GM19099 (cell line): ENCODE measurements around the gene SLC26A9.

ENCODE experiments used
- POLR2A ChIP-seq: IDR thresholded peaks from 3 replicates; pipeline ENCODE4 v1.6.1; 2011; ENCODE audit warnings: low read depth; ENCODE audit not compliant: insufficient read length; ENCODE audit errors: extremely low read depth

SLC26A9 gene, protein sequence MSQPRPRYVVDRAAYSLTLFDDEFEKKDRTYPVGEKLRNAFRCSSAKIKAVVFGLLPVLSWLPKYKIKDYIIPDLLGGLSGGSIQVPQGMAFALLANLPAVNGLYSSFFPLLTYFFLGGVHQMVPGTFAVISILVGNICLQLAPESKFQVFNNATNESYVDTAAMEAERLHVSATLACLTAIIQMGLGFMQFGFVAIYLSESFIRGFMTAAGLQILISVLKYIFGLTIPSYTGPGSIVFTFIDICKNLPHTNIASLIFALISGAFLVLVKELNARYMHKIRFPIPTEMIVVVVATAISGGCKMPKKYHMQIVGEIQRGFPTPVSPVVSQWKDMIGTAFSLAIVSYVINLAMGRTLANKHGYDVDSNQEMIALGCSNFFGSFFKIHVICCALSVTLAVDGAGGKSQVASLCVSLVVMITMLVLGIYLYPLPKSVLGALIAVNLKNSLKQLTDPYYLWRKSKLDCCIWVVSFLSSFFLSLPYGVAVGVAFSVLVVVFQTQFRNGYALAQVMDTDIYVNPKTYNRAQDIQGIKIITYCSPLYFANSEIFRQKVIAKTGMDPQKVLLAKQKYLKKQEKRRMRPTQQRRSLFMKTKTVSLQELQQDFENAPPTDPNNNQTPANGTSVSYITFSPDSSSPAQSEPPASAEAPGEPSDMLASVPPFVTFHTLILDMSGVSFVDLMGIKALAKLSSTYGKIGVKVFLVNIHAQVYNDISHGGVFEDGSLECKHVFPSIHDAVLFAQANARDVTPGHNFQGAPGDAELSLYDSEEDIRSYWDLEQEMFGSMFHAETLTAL

DNA sequence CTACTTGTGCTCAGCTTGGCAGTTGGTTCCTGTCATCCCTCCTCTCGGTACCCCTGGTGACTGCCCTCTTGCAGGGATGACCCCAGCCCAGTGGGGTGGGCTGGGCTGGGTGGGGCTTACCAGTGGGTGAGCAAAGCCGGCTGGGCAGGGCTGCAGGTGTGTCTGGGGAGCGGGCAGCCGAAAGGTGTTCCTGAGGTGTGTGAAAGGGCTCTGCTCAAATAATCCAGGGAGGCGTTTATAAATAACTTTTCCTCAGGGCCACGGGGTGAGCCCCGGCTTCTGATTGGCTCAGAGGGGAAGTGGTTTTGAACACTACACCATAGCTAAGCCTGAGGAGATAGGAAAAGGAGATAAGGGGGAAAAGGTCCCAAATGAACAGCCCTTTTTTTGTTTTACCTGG lies at the start of gene SLC26A9:
TSS of gene SLC26A9 (minus strand) at position 212 of the 400 bp plus-strand sequence. CDS start 7,636 bp downstream, outside the sequence.
- TF ChIP-seq POLR2A = no peak

DNA sequence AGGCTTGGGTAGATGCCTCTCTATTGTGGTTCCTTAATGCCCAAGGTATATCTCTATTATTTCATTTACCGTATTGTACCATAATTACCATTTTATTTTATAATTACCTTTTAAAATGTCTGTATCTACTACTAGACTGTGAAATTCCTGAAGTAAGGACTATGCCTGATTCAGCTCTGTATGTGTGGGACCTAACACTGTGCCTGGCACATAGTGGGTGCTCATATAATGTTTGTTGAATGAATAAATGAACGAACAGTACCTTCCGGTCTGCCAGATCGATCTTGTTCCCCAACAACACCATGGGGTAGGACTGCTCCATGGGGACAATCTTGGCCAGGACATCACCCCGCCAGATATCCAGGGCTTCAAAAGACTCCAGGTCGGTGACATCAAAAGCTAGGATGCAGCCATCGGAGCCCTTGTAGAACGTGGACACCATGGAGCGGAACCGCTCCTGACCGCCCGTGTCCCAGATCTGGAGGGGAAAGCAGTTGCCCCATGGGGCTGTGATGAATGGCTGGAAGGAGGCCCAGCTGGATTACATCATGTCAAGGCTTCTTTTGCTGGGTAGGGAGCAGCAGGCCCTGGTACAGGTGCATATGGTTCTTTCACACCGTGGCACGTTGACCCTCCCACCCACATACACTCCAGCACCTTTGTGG lies 49.1 kb upstream of the SLC26A9 start:
- TF ChIP-seq POLR2A = no peak

DNA sequence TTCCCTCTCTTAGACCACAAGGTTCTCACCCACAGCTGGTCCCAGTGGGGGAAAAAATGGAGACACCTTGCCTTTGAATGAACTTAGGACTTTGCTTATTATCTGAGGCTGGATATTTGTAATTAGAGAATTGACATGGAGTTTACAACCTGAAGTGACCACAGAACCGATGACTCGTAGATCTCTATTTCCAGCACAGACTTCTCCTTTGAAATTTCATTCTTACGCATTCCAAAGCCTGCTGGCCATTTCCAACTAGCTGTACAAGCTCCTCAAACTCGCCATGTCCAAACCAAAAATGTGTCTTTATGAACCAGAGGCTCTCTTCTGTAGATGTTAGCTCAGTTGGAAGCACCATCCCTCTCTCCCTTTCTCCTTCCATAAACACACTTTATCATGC lies 48.0 kb upstream of the SLC26A9 start:
- TF ChIP-seq POLR2A = no peak

DNA sequence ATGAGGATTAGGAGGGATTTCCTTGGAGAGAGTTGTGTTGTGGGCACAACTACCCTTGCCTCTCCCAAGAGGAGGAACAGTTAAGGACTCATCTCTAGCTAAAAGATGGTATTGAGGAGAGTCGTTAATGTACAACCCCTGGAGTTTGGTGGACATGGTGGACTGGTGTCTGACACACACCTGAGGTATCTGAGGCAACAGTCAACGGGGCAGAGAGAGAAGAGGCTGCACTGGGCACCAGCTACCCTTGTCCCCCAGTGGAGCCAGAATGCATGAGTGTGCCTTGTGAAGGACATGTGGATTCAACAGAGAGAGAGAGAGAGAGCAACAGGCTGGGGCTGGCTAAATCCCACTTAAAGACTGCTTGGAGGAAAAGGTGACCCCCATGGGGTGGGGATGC lies 47.0 kb upstream of the SLC26A9 start:
- TF ChIP-seq POLR2A = no peak

DNA sequence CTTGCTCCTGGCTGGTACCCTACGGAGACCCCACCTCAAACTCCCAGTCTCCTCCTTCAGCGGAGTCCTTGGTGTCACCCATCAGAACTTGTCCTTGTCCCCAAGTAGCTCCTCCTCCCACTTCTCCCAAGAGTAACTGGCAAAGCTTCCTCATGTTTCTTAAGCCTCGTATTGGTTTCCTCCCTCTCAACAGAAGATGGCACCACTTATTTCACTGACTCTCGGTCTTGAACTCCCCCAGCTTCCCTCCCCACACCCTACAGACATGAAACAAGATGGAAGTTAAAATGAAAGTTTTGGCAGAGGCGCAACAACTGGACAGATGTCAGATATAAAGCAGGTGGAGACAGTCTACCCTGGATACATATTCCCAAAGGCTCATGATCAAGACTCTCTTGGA lies 46.5 kb upstream of the SLC26A9 start:
- no peak for TF ChIP-seq POLR2A

DNA sequence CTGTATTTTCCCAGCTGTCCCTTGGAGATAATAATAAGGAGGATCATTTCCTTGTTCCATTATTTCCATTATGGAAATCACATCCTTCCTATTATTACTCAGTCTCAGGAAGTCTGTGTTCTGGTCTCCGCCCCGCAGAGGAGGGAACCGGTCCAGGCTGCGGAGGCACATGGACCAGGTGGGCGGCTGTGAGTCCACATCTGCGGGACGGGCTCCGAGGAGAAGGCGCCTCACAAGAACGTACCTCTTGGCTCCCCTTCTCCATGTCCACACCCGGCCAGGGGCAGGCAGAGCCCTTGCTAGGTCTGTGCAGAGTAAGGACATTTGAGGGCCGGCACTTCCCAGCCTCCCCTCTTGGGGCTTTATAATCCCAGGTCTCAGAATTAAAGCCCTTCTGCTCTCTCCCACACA lies 45.3 kb upstream of the SLC26A9 start:
- no peak for TF ChIP-seq POLR2A

DNA sequence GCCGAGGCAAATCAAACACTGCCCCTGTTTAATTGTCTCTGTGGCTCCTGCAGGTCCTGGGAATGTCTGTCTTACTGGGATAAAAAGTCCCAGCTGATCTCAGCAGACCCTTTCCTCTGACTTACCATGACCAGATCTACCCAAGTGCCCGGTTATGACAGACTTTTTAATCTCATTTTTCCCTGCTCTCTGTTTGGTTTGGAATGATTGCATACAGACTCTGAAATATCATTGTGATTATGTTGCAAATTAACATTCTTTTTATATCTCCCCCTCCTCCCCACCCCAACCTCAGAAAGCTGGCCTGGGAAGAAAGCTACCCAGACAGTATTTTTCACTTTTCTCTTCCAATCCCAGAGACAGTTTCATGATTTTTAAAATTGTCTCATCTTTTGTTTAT lies 43.6 kb upstream of the SLC26A9 start:
- TF ChIP-seq POLR2A = no peak

DNA sequence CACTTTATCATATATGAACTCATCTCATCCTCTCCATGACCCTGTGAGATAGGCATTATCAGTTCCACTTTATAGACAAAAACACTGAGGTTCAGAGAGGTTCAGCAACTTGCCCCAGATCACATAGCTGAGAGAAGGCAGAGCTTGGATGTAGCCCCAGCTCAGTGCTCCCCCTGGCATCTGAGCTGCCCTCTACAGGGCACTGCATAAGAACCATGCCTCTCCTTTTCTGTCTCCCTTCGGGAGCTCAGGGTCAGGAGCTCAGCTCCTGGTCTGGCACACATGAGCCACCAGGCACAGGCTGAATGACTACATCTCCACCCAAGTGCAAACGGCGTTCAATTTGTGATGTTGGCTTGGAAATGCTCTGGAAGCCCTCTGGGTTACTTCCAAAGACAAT lies 43.0 kb upstream of the SLC26A9 start:
- no peak for TF ChIP-seq POLR2A

DNA sequence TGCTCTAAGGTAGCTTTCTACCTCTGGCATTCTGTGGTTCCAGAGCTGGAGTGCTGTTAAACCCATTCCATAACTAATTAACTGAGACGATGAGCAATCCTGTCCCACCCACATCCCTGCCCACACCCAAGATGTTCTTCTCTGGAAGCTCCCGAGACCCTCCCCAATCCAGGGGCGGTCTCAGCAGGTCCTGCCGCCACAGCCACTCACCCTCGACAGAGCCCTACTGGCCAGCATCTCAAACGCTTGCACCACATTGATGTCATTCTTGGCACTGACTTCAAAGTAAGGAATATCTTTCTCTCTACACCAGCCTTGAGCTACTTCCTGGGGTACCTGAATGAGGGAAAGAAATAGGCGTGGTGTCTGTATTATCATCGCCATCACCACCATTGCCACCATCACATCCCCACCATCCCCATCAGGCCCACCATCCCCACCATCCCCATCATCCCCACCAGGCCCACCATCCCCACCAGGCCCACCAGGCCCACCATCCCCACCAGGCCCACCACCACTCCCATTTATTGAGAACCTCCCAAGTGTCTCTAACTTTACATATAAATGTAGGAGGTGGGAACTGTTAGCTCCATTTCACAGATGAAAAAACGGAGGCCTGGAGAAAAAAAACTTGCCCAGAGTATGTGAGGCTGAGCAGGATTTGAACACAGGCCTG lies 42.2 kb upstream of the SLC26A9 start:
- no peak for TF ChIP-seq POLR2A

DNA sequence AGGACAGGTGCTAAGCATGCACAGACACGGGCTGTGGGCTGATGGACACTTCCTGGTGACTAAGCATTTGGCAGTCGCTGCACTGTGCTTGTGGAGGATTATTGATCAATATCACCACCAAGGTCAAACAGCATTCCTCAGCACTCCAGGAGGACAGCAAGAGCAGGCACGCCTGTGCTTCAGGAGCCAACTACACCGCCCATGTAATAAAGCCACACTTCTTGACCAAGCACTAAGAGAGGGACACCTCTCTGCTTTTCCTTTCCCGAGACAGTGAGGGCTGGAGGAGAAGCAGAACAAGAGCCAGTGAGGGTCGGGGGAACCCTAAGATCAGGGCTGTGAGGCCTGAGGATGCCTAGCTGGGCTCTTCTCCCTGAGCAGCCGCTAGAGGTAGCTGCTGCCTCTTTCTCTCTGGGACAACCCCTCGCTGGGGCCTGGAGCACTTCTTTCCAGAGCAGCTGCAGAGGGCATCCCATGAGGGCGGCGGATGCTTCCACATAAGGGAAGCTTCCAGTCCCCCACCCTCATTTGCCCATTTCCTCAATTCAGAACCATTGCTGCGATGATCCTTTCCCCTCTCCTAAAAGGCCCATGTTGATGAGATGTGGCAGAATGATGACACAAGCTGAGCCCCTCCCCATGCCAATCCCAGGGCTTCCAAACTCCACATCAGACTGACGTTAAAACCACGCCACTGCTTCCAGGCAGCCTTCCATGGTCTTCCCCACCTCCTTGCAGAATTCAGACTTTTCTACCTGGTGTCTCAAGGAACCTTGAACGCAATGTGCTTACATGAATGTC lies 40.9 kb upstream of the SLC26A9 start:
- TF ChIP-seq POLR2A = no peak

DNA sequence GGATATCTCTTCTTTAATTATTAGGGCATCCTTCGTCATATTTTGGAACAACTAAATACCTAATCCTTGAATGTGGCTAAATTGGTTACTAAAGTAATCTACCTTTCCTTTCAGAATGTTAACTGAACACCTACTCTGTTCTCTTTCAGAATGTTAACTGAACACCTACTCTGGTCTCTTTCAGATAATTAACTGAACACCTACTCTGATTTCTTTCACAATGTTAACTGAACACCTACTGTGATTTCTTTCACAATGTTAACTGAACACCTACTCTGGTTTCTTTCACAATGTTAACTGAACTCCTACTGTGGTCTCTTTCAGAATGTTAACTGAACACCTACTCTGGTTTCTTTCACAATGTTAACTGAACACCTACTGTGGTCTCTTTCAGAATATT lies 38.0 kb upstream of the SLC26A9 start:
- TF ChIP-seq POLR2A = no peak

DNA sequence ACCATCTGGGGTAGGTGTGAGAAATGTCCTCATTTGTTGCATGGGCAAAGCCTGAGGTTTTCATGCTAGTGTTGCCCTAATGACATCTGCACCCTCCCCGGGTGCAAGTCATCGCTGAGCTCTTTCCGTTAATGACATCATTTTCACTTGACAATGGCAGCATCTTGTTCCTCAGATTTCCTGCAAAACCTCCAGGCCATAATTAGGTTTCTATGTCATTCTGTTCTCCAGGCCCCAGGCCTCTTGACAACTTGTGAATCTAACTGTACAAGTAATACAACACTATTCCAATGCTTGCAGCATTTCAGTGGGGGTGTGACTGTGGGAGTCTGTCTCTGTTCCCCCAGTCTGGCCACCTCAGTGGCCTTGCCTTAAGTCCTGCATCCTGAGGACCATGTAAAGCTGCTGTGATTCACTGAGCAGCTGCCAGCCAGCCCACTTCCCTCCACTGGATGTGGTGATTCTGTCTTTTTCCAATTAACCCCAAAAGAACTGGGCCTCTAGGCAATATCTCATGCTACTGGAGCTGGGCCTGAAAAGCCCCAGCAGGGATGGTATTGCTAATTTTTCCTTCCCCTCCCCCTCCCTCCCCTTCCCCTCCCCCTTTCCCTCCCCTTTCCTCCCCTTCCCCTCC lies 37.1 kb upstream of the SLC26A9 start:
- TF ChIP-seq POLR2A = no peak

DNA sequence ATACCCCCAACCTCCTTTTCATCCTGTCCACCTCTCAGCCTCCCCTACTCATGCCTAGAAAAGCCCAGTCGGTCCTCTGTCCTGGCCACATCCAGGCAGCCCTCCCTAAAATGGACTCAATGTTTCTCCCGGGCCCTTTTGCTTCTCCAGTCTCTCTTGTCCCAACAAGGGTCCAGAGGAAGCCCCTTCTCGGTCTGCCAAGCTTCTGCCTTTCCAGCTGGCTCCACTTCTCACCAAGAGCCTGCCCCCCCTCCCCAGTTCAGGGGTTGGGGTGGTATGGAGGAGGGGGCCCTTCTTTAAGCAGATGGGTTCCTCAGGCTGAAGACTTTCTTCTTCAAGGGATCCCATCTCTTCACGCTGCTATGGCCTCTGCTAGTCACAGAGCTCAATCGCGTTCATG lies 36.0 kb upstream of the SLC26A9 start:
- TF ChIP-seq POLR2A = no peak

DNA sequence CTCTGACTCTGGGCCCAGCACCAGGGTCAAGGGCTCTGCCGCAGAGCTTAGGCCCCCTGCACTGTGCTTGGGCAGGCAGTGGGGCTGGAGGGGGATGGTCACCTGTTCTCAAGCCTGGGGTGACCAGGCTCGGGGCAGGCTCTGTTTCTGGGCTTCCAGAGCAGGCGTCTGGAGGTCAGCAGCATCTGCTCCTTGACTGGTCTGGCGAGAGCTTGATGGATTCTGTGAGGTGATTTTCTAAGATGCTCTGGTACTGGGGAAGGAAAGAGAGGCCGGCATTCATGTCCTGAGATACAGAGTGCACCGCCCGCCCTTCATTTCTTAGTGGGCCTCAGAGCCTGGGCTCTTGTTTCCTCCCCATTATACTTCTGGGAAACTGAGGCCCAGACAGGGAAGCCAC lies 35.4 kb upstream of the SLC26A9 start:
- no peak for TF ChIP-seq POLR2A
